HEK293T (cell line): Measurements from ENCODE around the gene LHCGR.
A peak's percentile ranks its signal among the peaks of the same experiment; 100 is the strongest.

Experiments
- CTCF ChIA-PET: fragments of 350-600 bp; formaldehyde crosslinking; extraction: SDS; loops from one replicate; lab custom pipeline; 2021; ENCODE audit warnings: antibody characterized with exemption, inconsistent platforms; lab: Yijun Ruan, JAX
- POLR2A ChIA-PET: fragments of 350-600 bp; formaldehyde crosslinking; extraction: SDS; loops from one replicate; lab custom pipeline; 2020; ENCODE audit warnings: antibody characterized with exemption, inconsistent platforms; lab: Yijun Ruan, JAX
- DNase-seq: peaks from one replicate; pipeline ENCODE4 v3.0.0; 2012; ENCODE audit warnings: mixed read lengths; ENCODE audit errors: extremely low spot score
- ARNT ChIP-seq: fragments of 450-650 bp; IDR thresholded peaks from 2 replicates; pipeline ENCODE4 v1.6.1; 2017; ENCODE audit warnings: mild to moderate bottlenecking
- BHLHE40 ChIP-seq: fragments of 450-650 bp; IDR thresholded peaks from 2 replicates; pipeline ENCODE4 v1.6.1; 2016; ENCODE audit warnings: mild to moderate bottlenecking, moderate library complexity, borderline replicate concordance
- CTBP1 ChIP-seq: fragments of 450-650 bp; IDR thresholded peaks from 2 replicates; pipeline ENCODE4 v1.6.1; 2016; ENCODE audit warnings: borderline replicate concordance
- ELF4 ChIP-seq: fragments of 450-650 bp; IDR thresholded peaks from 2 replicates; pipeline ENCODE4 v1.6.1; 2017; ENCODE audit warnings: antibody characterized with exemption
- FOXA1 ChIP-seq: fragments of 450-650 bp; IDR thresholded peaks from 2 replicates; pipeline ENCODE4 v1.6.1; 2016; ENCODE audit warnings: mild to moderate bottlenecking
- FOXK2 ChIP-seq: fragments of 450-650 bp; IDR thresholded peaks from 2 replicates; pipeline ENCODE4 v1.6.1; 2016; ENCODE audit warnings: mild to moderate bottlenecking
- FOXM1 ChIP-seq: fragments of 450-650 bp; IDR thresholded peaks from 2 replicates; pipeline ENCODE4 v1.6.1; 2017; ENCODE audit warnings: mild to moderate bottlenecking, borderline replicate concordance
- HDGF ChIP-seq: fragments of 450-650 bp; IDR thresholded peaks from 2 replicates; pipeline ENCODE4 v1.6.1; 2017; ENCODE audit warnings: antibody characterized with exemption, borderline replicate concordance
- L3MBTL2 ChIP-seq: fragments of 450-650 bp; conservative IDR thresholded peaks from 2 replicates; pipeline ENCODE4 v1.6.1; 2016; ENCODE audit warnings: mild to moderate bottlenecking
- LEF1 ChIP-seq: fragments of 450-650 bp; IDR thresholded peaks from 2 replicates; pipeline ENCODE4 v1.6.1; 2017; ENCODE audit warnings: mild to moderate bottlenecking, borderline replicate concordance
- NFRKB ChIP-seq: fragments of 450-650 bp; IDR thresholded peaks from 2 replicates; pipeline ENCODE4 v1.6.1; 2016; ENCODE audit warnings: mild to moderate bottlenecking, moderate library complexity
- SP1 ChIP-seq: fragments of 450-650 bp; IDR thresholded peaks from 2 replicates; pipeline ENCODE4 v1.6.1; 2017
- SUZ12 ChIP-seq: fragments of 450-650 bp; IDR thresholded peaks from 2 replicates; pipeline ENCODE4 v1.6.1; 2016; ENCODE audit warnings: mild to moderate bottlenecking
- TARDBP ChIP-seq: fragments of 450-650 bp; IDR thresholded peaks from 2 replicates; pipeline ENCODE4 v1.6.1; 2016
- ZNF384 ChIP-seq: fragments of 450-650 bp; IDR thresholded peaks from 2 replicates; pipeline ENCODE4 v1.6.1; 2016
- TF ChIP-seq, protein P1 (sequence below): fragments of 450-650 bp; IDR thresholded peaks from 2 replicates; pipeline ENCODE4 v1.6.1; 2016

Gene LHCGR

GRCh38 chr2:48734576-48735303 is 20.8 kb downstream of the LHCGR start:
- CTCF ChIA-PET: no interaction called here
- DNase-seq: no peak
- POLR2A ChIA-PET: no interaction called here
- TF ChIP-seq FOXM1: no peak
- TF ChIP-seq SUZ12: no peak
- TF ChIP-seq ARNT: no peak
- TF ChIP-seq TARDBP: no peak

- ChIA-PET POLR2A (no interaction called here), CTCF (no interaction called here)
- TF ChIP-seq, protein P1, sequence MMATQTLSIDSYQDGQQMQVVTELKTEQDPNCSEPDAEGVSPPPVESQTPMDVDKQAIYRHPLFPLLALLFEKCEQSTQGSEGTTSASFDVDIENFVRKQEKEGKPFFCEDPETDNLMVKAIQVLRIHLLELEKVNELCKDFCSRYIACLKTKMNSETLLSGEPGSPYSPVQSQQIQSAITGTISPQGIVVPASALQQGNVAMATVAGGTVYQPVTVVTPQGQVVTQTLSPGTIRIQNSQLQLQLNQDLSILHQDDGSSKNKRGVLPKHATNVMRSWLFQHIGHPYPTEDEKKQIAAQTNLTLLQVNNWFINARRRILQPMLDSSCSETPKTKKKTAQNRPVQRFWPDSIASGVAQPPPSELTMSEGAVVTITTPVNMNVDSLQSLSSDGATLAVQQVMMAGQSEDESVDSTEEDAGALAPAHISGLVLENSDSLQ: peak; percentile 96
- TF ChIP-seq LEF1 (peak; percentile 38; the same call in 1 of the 2 replicates), BHLHE40 (no peak), SP1 (no peak), ELF4 (no peak), FOXK2 (peak; percentile 67; the same call in 1 of the 2 replicates), FOXA1 (peak; percentile 84; the same call in 1 of the 2 replicates), ZNF384 (no peak), ARNT (peak; percentile 64; the same call in 1 of the 2 replicates), TARDBP (no peak), NFRKB (no peak), L3MBTL2 (no peak), CTBP1 (peak; percentile 92), FOXM1 (0 out of 2 replicates have a peak, but pooled peaks have one; percentile 22), SUZ12 (no peak), HDGF (no peak)
- DNase-seq: peak; percentile 64
These were observed 22.4 kb downstream of the LHCGR start for GRCh38 chr2:48733067-48733503.

GRCh38 chr2:48728840-48729239 is 26.7 kb downstream of the LHCGR start:
- TF ChIP-seq FOXK2: no peak
- no peak for TF ChIP-seq SUZ12
- TF ChIP-seq, protein P1: no peak
- TF ChIP-seq SP1: no peak
- no peak for DNase-seq
- POLR2A ChIA-PET: no interaction called here
- CTCF ChIA-PET: no interaction called here

DNA sequence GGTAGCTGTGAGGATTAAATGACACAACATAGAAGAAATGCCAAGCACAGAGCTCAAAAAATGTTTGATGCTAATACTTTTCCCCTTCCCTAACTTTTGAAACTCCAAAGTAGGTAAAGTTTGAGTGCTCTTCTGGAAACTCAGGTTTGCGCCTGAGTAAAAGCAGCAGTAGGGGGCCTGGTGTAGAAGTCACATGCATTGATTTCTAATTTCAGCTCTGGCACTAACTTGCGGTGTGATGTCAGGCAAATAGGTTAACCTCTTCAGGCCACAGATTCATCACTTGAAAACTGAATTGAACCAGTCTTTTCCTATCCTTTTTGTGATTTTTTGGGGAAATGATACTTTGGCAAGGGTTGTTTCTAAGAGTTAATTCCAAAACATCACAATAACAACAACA is 27.2 kb downstream of the LHCGR start:
- CTCF ChIA-PET: interaction anchor here (0.6 to 1.1 kb wide), 2 partner anchors 29 to 32 kb away, joined by 3 read pairs; no protein-coding TSS in a partner anchor
- no peak for DNase-seq
- TF ChIP-seq BHLHE40: no peak
- POLR2A ChIA-PET: no interaction called here

DNA sequence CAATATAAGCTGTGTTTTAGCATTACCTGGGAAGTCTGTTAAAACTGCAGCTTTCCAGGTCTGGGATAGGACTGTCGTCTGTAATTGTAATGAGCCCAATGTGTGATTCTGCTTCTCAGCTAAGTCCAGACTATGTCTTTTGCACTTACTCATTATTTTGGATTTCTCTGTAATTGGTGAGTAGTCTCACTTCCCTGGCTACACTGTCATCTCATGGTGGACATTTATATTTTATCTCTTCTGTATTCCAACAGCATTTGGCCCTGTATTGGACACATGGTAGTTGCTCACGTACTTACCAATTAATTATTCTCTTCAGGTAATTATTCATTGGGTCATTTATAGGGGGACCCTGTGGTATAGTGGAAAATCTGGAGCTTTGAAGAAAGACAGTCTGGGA is 28.0 kb downstream of the LHCGR start:
- TF ChIP-seq NFRKB: no peak
- no peak for TF ChIP-seq TARDBP
- no peak for TF ChIP-seq ARNT
- POLR2A ChIA-PET: no interaction called here
- no peak for DNase-seq
- CTCF ChIA-PET: interaction anchor here (1.1 kb wide), 1 partner anchor 28 kb away, joined by 3 read pairs; no protein-coding TSS in a partner anchor

GRCh38 chr2:48725696-48726494 is 29.6 kb downstream of the LHCGR start:
- TF ChIP-seq ARNT: no peak
- TF ChIP-seq FOXK2: no peak
- no peak for TF ChIP-seq HDGF
- no peak for TF ChIP-seq FOXM1
- TF ChIP-seq ZNF384: no peak
- TF ChIP-seq BHLHE40: no peak
- TF ChIP-seq FOXA1: no peak
- CTCF ChIA-PET: no interaction called here
- no peak for DNase-seq
- POLR2A ChIA-PET: no interaction called here

- TF ChIP-seq ZNF384 (no peak), HDGF (no peak), BHLHE40 (no peak), CTBP1 (no peak), ARNT (no peak), LEF1 (no peak)
- ChIA-PET CTCF (no interaction called here), POLR2A (no interaction called here)
- no peak for DNase-seq
These were observed 31.2 kb downstream of the LHCGR start for GRCh38 chr2:48724278-48724677.
